ENCODE measurements around the gene PTPA.

PTPA gene

GRCh38 chr9:129197978-129198318, 86.7 kb downstream of the PTPA start:
- no peak for DNase-seq (ENCODE audit: low read depth, low spot score)

Measured in astrocyte of the hippocampus (primary cell).